B cell (primary cell): Measurements from ENCODE around the gene LHPP. TPM values are rescaled to one million over a fixed set of nuclear protein-coding genes. Genes with fewer than 3 reads are reported as not detected.
"Not testable (repeated sequence)": the region's sequence is repeated elsewhere in the genome, so short reads cannot be mapped to it uniquely, and the experiment has no call there.

Experiments
- ATAC-seq: fragments of 200-7000 bp; cut with Tn5 transposase; one replicate; pipeline ENCODE4 v1.10.0; 2021; ENCODE audit warnings: low read depth, mild to moderate bottlenecking, moderate number of reproducible peaks, moderate library complexity
- CTCF ChIA-PET: fragments of 350-600 bp; sonication (Branson Sonifier 250); formaldehyde crosslinking; loops from one replicate; lab custom pipeline; 2021; ENCODE audit warnings: antibody characterized with exemption, inconsistent platforms; lab: Charles Lee
- POLR2A ChIA-PET: fragments of 350-600 bp; sonication (Branson Sonifier 250); formaldehyde crosslinking; loops from one replicate; lab custom pipeline; 2021; ENCODE audit warnings: antibody characterized with exemption; lab: Charles Lee
- DNase-seq: peaks from one replicate; pipeline ENCODE4 v3.0.0; 2013
- H2AFZ ChIP-seq: 2 replicates; pipeline ENCODE4 v1.6.1; 2012; ENCODE audit warnings: mild to moderate bottlenecking, low read depth, low read length; ENCODE audit not compliant: insufficient read depth, poor library complexity, severe bottlenecking
- H3K27ac ChIP-seq, 2 donors: 1 replicate in 1 of 2; 2 replicates in 1 of 2; pipeline ENCODE4 v1.5.1; 2012 to 2013; ENCODE audit warnings: low read length in 2 of 2, mild to moderate bottlenecking in 2 of 2, moderate library complexity in 1 of 2
- H3K27me3 ChIP-seq, 4 experiments: fragments of 200-600 bp in 1 of 4; sonication (generic) in 1 of 4; replicated peaks in 1 of 4; 1 replicate in 2 of 4; 2 replicates in 2 of 4; pipeline versions ENCODE4 v1.6.1 to v1.7.0; 2013 to 2016; ENCODE audit warnings: low read length in 3 of 4, mild to moderate bottlenecking in 2 of 4, mixed read lengths in 1 of 4, moderate library complexity in 1 of 4; ENCODE audit not compliant: insufficient read depth in 4 of 4, control insufficient read depth in 3 of 4; ENCODE audit errors: control extremely low read depth in 1 of 4
- H3K36me3 ChIP-seq, 2 experiments: replicated peaks in 1 of 2; 1 replicate in 1 of 2; 2 replicates in 1 of 2; pipeline versions ENCODE4 v1.6.1 to v1.7.1; 2013; ENCODE audit warnings: low read length in 1 of 2; ENCODE audit not compliant: insufficient read depth in 2 of 2, control insufficient read depth in 1 of 2; ENCODE audit errors: control extremely low read depth in 1 of 2, extremely low read depth in 1 of 2
- H3K4me1 ChIP-seq, 2 donors: fragments of 200-600 bp in 1 of 2; sonication (generic) in 1 of 2; 1 replicate in 1 of 2; 2 replicates in 1 of 2; pipeline versions ENCODE4 v1.5.1 to v1.6.1; 2013 to 2017; ENCODE audit warnings: low read length in 2 of 2; ENCODE audit not compliant: control insufficient read depth in 2 of 2, insufficient read depth in 2 of 2
- H3K4me2 ChIP-seq: replicated peaks from 2 replicates; pipeline ENCODE3; 2012; ENCODE audit warnings: mild to moderate bottlenecking, low read depth, low read length; ENCODE audit not compliant: poor library complexity, severe bottlenecking
- H3K4me3 ChIP-seq, 5 experiments: fragments of 200-600 bp in 1 of 5; sonication (generic) in 1 of 5; 1 replicate in 3 of 5; 2 replicates in 2 of 5; pipeline versions ENCODE4 v1.5.1 to v1.7.0; 2011 to 2016; ENCODE audit warnings: low read length in 4 of 5, mild to moderate bottlenecking in 4 of 5, low read depth in 2 of 5, control low read depth in 1 of 5, moderate library complexity in 1 of 5; ENCODE audit not compliant: insufficient read depth in 1 of 5; ENCODE audit errors: control extremely low read depth in 1 of 5, extremely low read depth in 1 of 5
- H3K79me2 ChIP-seq: fragments of 200-600 bp; sonication (generic); one replicate; pipeline ENCODE4 v1.6.0; 2016; ENCODE audit warnings: low read length; ENCODE audit not compliant: control insufficient read depth, insufficient read depth
- H3K9ac ChIP-seq: fragments of 200-600 bp; sonication (generic); 2 replicates; pipeline ENCODE4 v1.6.1; 2017; ENCODE audit warnings: mild to moderate bottlenecking, low read length, moderate library complexity
- H3K9me3 ChIP-seq, 3 donors: one replicate each; pipeline versions ENCODE4 v1.6.1 to v1.7.1; 2013; ENCODE audit warnings: low read length in 2 of 3; ENCODE audit not compliant: control insufficient read depth in 2 of 3, insufficient read depth in 1 of 3; ENCODE audit errors: control extremely low read depth in 1 of 3
- H4K20me1 ChIP-seq: 2 replicates; pipeline ENCODE4 v1.6.0; 2012; ENCODE audit warnings: mild to moderate bottlenecking, low read length; ENCODE audit not compliant: insufficient read depth, control insufficient read depth, poor library complexity, severe bottlenecking
- H3K27ac Mint-ChIP-seq: one replicate; pipeline ENCODE4 v1.8.0; 2021; ENCODE audit warnings: mixed read lengths
- H3K27me3 Mint-ChIP-seq: one replicate; pipeline ENCODE4 v1.8.0; 2021; ENCODE audit warnings: mixed read lengths
- H3K4me1 Mint-ChIP-seq: one replicate; pipeline ENCODE4 v1.8.0; 2021; ENCODE audit warnings: mixed read lengths
- H3K4me3 Mint-ChIP-seq: one replicate; pipeline ENCODE4 v1.8.0; 2021; ENCODE audit warnings: mixed read lengths
- H3K9me3 Mint-ChIP-seq: one replicate; pipeline ENCODE4 v1.8.0; 2022; ENCODE audit warnings: mixed read lengths; ENCODE audit not compliant: insufficient read depth
- CTCF ChIP-seq: fragments of 200-600 bp; IDR thresholded peaks from one replicate; pipeline ENCODE4 v1.8.0; 2022; ENCODE audit warnings: antibody characterized with exemption, mild to moderate bottlenecking
- EZH2 ChIP-seq: IDR thresholded peaks from 2 replicates; pipeline ENCODE4 v1.6.1; 2012; ENCODE audit warnings: borderline replicate concordance, low read depth, mild to moderate bottlenecking, moderate library complexity, low read length; ENCODE audit not compliant: insufficient read depth, poor library complexity, severe bottlenecking
- WGBS: methylation state at CpG from one replicate; pipeline ENCODE4 v1.1.5; 2013; ENCODE audit warnings: missing lambda C conversion rate; ENCODE audit not compliant: insufficient coverage; 5-methylcytosine and 5-hydroxymethylcytosine counted together
- intact Hi-C: fragments of 100-400 bp; cut with micrococcal nuclease; formaldehyde crosslinking; loops from one replicate; pipeline ENCODE4 v1.10.0; 2022
- polyA plus RNA-seq: library from polyadenylated mRNA; depleted of rRNA; stranded (reverse); fragments of >200 nt; gene quantifications from 2 replicates; pipeline ENCODE4 v1.2.3, GENCODE V29; 2012
- total RNA-seq, 2 donors: library from RNA; stranded (reverse); fragments of 120-200 nt in 1 of 2; gene quantifications; 1 replicate in 1 of 2; 2 replicates in 1 of 2; pipeline versions ENCODE4 v1.2.3 to v1.2.4, GENCODE V29; 2013 to 2022

Gene LHPP
- total and polyA plus RNA-seq, 2 donors (not counting 1 experiment from before 2014, with no cell fraction given), result 60.2 to 83.5 TPM

GRCh38 chr10:124586142-124586541, 124.5 kb downstream of the LHPP start:
- intact Hi-C loops, result loop anchor here (5.0 kb wide), 2 partner anchors 34 to 36 kb away; no protein-coding TSS in a partner anchor
- Histone ChIP-seq H4K20me1 (no peaks in the 10 kb centered on the region), H3K4me3 (no peak overlapping the region), H3K27ac (no peak overlapping the region), H3K4me2 (peak overlapping the region; percentile 37), H3K27me3 (no peaks in the 10 kb centered on the region), H3K9ac (no peak overlapping the region), H3K36me3 (no peaks in the 10 kb centered on the region), H3K4me1 (peaks cover 35 to 37% of the 10 kb centered on the region in 2 donors), H3K79me2 (peaks cover 16% of the 10 kb centered on the region), H3K9me3 (no peaks in the 10 kb centered on the region), H2AFZ (no peak overlapping the region)
- no peak for ATAC-seq
- CTCF ChIA-PET, result interaction anchor here (0.7 to 2.2 kb wide), 3 partner anchors 41 to 590 kb away, joined by 3 to 12 read pairs (median 3); no protein-coding TSS in a partner anchor
- 100% methylated on average over 1 of the region's 3 CpGs for WGBS
- Mint-ChIP-seq H3K4me1 (peaks cover 52% of the 10 kb centered on the region), H3K9me3 (no peaks in the 10 kb centered on the region), H3K27ac (peak overlapping the region; percentile 77), H3K27me3 (no peaks in the 10 kb centered on the region), H3K4me3 (peak overlapping the region; percentile 42)
- TF ChIP-seq EZH2, result no peak
- DNase-seq, result no peak
- POLR2A ChIA-PET, result interaction anchor here (0.7 to 1.1 kb wide), 3 partner anchors 8 to 49 kb away, joined by 3 to 6 read pairs (median 3); no protein-coding TSS in a partner anchor

GRCh38 chr10:124587811-124588211, 126.2 kb downstream of the LHPP start:
- TF ChIP-seq CTCF (no peak), EZH2 (no peak)
- Mint-ChIP-seq H3K27ac (peak overlapping the region; percentile 61), H3K27me3 (no peaks in the 10 kb centered on the region), H3K9me3 (no peaks in the 10 kb centered on the region), H3K4me3 (peak overlapping the region; percentile 52), H3K4me1 (peaks cover 58% of the 10 kb centered on the region)
- ATAC-seq, result no peak
- POLR2A ChIA-PET, result interaction anchor here (0.6 to 2.9 kb wide), 6 partner anchors 9 to 146 kb away, joined by 4 to 18 read pairs (median 7); no protein-coding TSS in a partner anchor
- 75% methylated on average over 10 of the region's 11 CpGs for WGBS
- H3K9ac ChIP-seq, result no peak overlapping the region
- H3K4me2 ChIP-seq, result peak overlapping the region; percentile 37
- peaks cover 44 to 47% of the 10 kb centered on the region in 2 donors for H3K4me1 ChIP-seq
- peak overlapping the region in 1 of 2 donors; percentile 29 for H3K27ac ChIP-seq
- H3K36me3 ChIP-seq, result no peaks in the 10 kb centered on the region
- intact Hi-C loops, result loop anchor here (1.0 to 5.0 kb wide), 3 partner anchors 13 to 36 kb away; no protein-coding TSS in a partner anchor
- CTCF ChIA-PET, result interaction anchor here (0.7 to 2.2 kb wide), 6 partner anchors 9 to 153 kb away, joined by 3 to 12 read pairs (median 4); no protein-coding TSS in a partner anchor
- no peak for DNase-seq
- peaks cover 22% of the 10 kb centered on the region for H3K79me2 ChIP-seq
- no peaks in the 10 kb centered on the region for H4K20me1 ChIP-seq
- no peak overlapping the region for H3K4me3 ChIP-seq
- no peaks in the 10 kb centered on the region for H3K27me3 ChIP-seq
- H2AFZ ChIP-seq, result no peak overlapping the region
- peaks cover 0 to 10% (median 0%) of the 10 kb centered on the region in 3 donors for H3K9me3 ChIP-seq

- ChIA-PET CTCF (interaction anchor here (0.9 to 2.2 kb wide), 8 partner anchors 9 to 152 kb away, joined by 3 to 12 read pairs (median 4); no protein-coding TSS in a partner anchor), POLR2A (interaction anchor here (0.6 to 2.9 kb wide), 5 partner anchors 9 to 74 kb away, joined by 4 to 18 read pairs (median 7); no protein-coding TSS in a partner anchor)
- not testable (repeated sequence) for H3K27me3 Mint-ChIP-seq, H3K4me3 ChIP-seq, ATAC-seq, H3K9me3 Mint-ChIP-seq, H3K9ac ChIP-seq, H4K20me1 ChIP-seq, H3K27ac ChIP-seq, H3K27me3 ChIP-seq, H2AFZ ChIP-seq, H3K36me3 ChIP-seq, DNase-seq
- peak overlapping the region; percentile 45 for H3K4me2 ChIP-seq
- Mint-ChIP-seq H3K27ac (peak overlapping the region; percentile 67), H3K4me3 (peak overlapping the region; percentile 52), H3K4me1 (peaks cover 58% of the 10 kb centered on the region)
- H3K9me3 ChIP-seq, result peaks cover 0 to 10% (median 0%) of the 10 kb centered on the region in 3 donors
- H3K4me1 ChIP-seq, result peaks cover 44 to 48% of the 10 kb centered on the region in 2 donors
- 100% methylated on average over 1 of the region's 6 CpGs for WGBS
- peaks cover 22% of the 10 kb centered on the region for H3K79me2 ChIP-seq
- intact Hi-C loops, result loop anchor here (5.0 kb wide), 2 partner anchors 34 to 36 kb away; no protein-coding TSS in a partner anchor
Observed at GRCh38 chr10:124588341-124588735, 126.7 kb downstream of the LHPP start.
